ENCODE data around the gene RAB19. TPM values are rescaled to one million over a fixed set of nuclear protein-coding genes. Genes with fewer than 3 reads are reported as not detected.
A peak's percentile ranks its signal among the peaks of the same experiment; 100 is the strongest.

RAB19 gene
- total and polyA plus RNA-seq, 9 of the 15 experiments (the other 6 are each of a cell fraction or from before 2014, with no cell fraction given), result not detected

DNA sequence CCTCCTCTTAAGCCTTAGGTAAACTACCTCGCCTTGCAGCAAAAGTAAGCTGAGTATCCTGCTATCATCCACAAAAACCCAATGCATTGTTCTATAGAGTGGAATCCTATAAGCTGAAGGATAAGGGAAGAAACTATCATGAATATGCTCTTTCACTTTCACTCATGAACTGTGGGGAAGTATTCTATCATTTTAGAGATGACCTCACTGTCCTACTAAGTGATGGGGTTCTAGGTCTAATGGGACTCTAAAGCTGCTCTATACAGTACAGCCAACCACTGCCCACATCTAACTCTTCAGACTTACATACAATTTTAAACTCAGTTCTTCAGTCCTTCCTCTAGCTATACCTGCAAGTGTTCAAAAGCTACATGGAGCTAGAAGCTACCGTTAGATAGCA, 59.3 kb downstream of the RAB19 start (continued):
- no peak for TF ChIP-seq ZBTB5 (IDR thresholded peaks at IDR 0.05)
- no peak for TF ChIP-seq HLTF (IDR thresholded peaks at IDR 0.05)
- no peak for TF ChIP-seq NCOA1 (IDR thresholded peaks at IDR 0.05; ENCODE audit: low read depth)
- TF ChIP-seq, protein P1, sequence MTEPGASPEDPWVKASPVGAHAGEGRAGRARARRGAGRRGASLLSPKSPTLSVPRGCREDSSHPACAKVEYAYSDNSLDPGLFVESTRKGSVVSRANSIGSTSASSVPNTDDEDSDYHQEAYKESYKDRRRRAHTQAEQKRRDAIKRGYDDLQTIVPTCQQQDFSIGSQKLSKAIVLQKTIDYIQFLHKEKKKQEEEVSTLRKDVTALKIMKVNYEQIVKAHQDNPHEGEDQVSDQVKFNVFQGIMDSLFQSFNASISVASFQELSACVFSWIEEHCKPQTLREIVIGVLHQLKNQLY (CRISPR knock-in tag; conservative IDR thresholded peaks at IDR 0.05), result no peak

DNA sequence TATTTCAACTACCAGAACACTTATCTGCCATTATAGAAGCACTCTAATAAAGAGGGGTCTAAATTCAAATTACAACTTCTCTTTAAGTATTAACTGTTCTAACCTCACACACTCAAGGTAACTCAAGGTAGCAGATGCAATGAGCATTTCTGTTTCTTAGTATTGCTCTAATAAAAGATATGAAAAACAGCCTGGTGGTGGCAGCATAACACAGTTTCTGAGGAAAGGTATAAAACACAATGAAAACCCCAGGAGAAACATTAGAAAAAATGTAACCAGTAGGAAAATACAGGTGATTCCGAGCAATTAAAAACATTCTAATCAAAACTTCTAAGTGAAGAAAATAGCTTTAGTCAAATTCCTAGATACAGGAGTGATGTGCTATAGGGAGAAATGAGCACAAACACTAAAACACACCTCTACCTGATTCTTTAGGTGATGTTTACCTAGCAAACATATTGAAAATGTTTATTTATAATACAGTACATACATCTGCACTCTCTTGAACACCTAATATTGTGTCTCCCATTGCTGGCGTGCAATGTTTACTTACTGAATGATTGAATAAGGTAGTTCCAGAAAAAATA, 72.0 kb downstream of the RAB19 start:
- peaks cover 79% of the 10 kb centered on the region for H3K79me2 ChIP-seq (ENCODE audit: control insufficient read depth, insufficient read depth, low read length)
- H3K4me1 ChIP-seq (replicated peaks in 1 of 2; ENCODE audit: control insufficient read depth in 2 of 2, insufficient read depth in 2 of 2, low read length in 2 of 2), result peaks cover 12 to 34% of the 10 kb centered on the region in 2 experiments
- intact Hi-C loops (cut with micrococcal nuclease), result loop anchor here (1.0 to 5.0 kb wide), 6 partner anchors 17 to 536 kb away; partner anchors contain the start of genes KDM7A and MRPS33
- ChIA-PET POLR2A (interaction anchor here (0.7 to 4.1 kb wide), 3 partner anchors 8 to 198 kb away, joined by 3 to 44 read pairs (median 4); no protein-coding TSS in a partner anchor), CTCF (ENCODE audit: low intra/inter-chr PET ratio) (interaction anchor here (1.2 to 3.3 kb wide), 4 partner anchors 17 to 219 kb away, joined by 3 to 31 read pairs (median 15); no protein-coding TSS in a partner anchor)
- DNase-seq (ENCODE audit: extremely low read depth in 1 of 4, low spot score in 3 of 4) (peak; percentile 50 to 77 (median 58)), ATAC-seq (no peak), FAIRE-seq (peak; percentile 67)
- no peaks in the 10 kb centered on the region for H3K9me3 ChIP-seq (replicated peaks; ENCODE audit: control insufficient read depth, insufficient read depth, low read depth, low read length)
- H2AFZ ChIP-seq (ENCODE audit: low read depth, low read length), result no peak overlapping the region
- no peaks in the 10 kb centered on the region for H3K9me1 ChIP-seq (ENCODE audit: control insufficient read depth, insufficient read depth, low read length)
- H3K27ac ChIP-seq (ENCODE audit: extremely low read depth, low read depth, low read length), result no peak overlapping the region
- H3K4me3 ChIP-seq, result no peak overlapping the region
- H3K9ac ChIP-seq (ENCODE audit: insufficient read depth in 1 of 2, low read depth in 2 of 2, low read length in 2 of 2), result no peak overlapping the region
- 22% methylated on average over 2 of the region's 2 CpGs for WGBS (ENCODE audit: insufficient coverage, low coverage, missing lambda C conversion rate)
- H4K20me1 ChIP-seq (replicated peaks; ENCODE audit: control insufficient read depth, insufficient read depth, low read length), result peaks cover 32% of the 10 kb centered on the region
- in situ Hi-C loops (cut with MboI), result no loop called here
- no peak overlapping the region for H3K4me2 ChIP-seq (ENCODE audit: insufficient read depth, low read length)
- no peaks in the 10 kb centered on the region for H3K27me3 ChIP-seq (ENCODE audit: control insufficient read depth in 2 of 2, insufficient read depth in 2 of 2, low read length in 2 of 2)
- BruUV-seq (replicated peaks), result no TSS peak
- H3K36me3 ChIP-seq (ENCODE audit: control insufficient read depth, insufficient read depth, low read length), result peaks cover 17% of the 10 kb centered on the region; the same call in 1 of the 3 replicates
- TF ChIP-seq RNF2 (IDR thresholded peaks at IDR 0.05) (no peak), SIX5 (IDR thresholded peaks at IDR 0.05; ENCODE audit: borderline replicate concordance in 1 of 2, insufficient read depth in 1 of 2, low read depth in 1 of 2, low read length in 2 of 2) (no peak), NCOR1 (IDR thresholded peaks at IDR 0.05) (0 out of 2 replicates have a peak, but pooled peaks have one; percentile 15), THRA (IDR thresholded peaks at IDR 0.05) (no peak), ZNF121 (CRISPR knock-in tag; conservative IDR thresholded peaks at IDR 0.05) (no peak), SMC3 (conservative IDR thresholded peaks at IDR 0.05; ENCODE audit: insufficient read depth, low read depth, low read length) (peak; percentile 76), NCOA1 (IDR thresholded peaks at IDR 0.05; ENCODE audit: low read depth) (no peak), NR3C1 (CRISPR knock-in tag; IDR thresholded peaks at IDR 0.05) (no peak)
- TF ChIP-seq, protein P2, sequence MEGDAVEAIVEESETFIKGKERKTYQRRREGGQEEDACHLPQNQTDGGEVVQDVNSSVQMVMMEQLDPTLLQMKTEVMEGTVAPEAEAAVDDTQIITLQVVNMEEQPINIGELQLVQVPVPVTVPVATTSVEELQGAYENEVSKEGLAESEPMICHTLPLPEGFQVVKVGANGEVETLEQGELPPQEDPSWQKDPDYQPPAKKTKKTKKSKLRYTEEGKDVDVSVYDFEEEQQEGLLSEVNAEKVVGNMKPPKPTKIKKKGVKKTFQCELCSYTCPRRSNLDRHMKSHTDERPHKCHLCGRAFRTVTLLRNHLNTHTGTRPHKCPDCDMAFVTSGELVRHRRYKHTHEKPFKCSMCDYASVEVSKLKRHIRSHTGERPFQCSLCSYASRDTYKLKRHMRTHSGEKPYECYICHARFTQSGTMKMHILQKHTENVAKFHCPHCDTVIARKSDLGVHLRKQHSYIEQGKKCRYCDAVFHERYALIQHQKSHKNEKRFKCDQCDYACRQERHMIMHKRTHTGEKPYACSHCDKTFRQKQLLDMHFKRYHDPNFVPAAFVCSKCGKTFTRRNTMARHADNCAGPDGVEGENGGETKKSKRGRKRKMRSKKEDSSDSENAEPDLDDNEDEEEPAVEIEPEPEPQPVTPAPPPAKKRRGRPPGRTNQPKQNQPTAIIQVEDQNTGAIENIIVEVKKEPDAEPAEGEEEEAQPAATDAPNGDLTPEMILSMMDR (IDR thresholded peaks at IDR 0.05 in 2 of 3, conservative IDR thresholded peaks at IDR 0.05 in 1 of 3; ENCODE audit: insufficient read depth in 2 of 3, low read depth in 1 of 3, low read length in 3 of 3), result peak; percentile 66 to 90 (median 70); a peak in 5 of 6 replicates
